Measurements from ENCODE around the gene ARHGEF3. TPM values are rescaled to one million over a fixed set of nuclear protein-coding genes. Genes with fewer than 3 reads are reported as not detected.
"Not testable (repeated sequence)": the region's sequence is repeated elsewhere in the genome, so short reads cannot be mapped to it uniquely, and the experiment has no call there.

Gene ARHGEF3
- total RNA-seq, 2 experiments from 2014 or later: 34.4 to 38.3 TPM

GRCh38 chr3:56732109-56732508 lies 69.6 kb downstream of the ARHGEF3 start:
- Mint-ChIP-seq H3K4me3 (no peak overlapping the region), H3K27ac (peak overlapping the region; percentile 8), H3K4me1 (peaks cover 26% of the 10 kb centered on the region), H3K36me3 (ENCODE audit: low read depth) (peaks cover 65% of the 10 kb centered on the region), H3K9me3 (ENCODE audit: low read depth) (no peaks in the 10 kb centered on the region), H3K27me3 (no peaks in the 10 kb centered on the region)
- intact Hi-C loops (cut with DNase I, micrococcal nuclease): no loop called here
- POLR2A ChIA-PET: interaction anchor here (0.6 kb wide), 1 partner anchor 43 kb away, joined by 4 read pairs; no protein-coding TSS in a partner anchor
- ATAC-seq (no peak), DNase-seq (no peak)
- CTCF ChIA-PET: interaction anchor here (1.3 kb wide), 1 partner anchor 67 kb away, joined by 6 read pairs; no protein-coding TSS in a partner anchor

DNA sequence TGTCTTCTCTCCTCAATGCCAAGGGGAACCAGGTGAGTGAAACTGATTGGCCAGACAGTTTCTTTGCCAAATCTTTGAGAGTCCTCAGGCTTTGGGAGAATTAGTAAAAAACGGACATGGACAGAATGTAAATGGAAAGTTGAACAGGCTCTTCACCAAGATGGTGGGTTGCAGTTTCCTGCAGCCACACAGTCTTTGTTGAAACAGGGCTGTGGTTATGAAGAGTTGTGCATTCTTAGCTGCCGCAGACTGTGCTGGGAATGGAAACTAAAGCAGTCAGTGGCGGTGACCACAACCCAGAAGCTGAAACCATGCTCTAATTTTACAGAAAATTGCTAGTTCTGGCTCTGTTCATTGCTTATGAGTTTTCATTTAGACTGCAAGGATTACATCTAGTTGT lies 76.6 kb downstream of the ARHGEF3 start:
- CTCF ChIA-PET: interaction anchor here (0.7 to 2.7 kb wide), 13 partner anchors 11 to 270 kb away, joined by 3 to 17 read pairs (median 5); partner anchors contain the start of gene CCDC66
- ATAC-seq (peak; percentile 94), DNase-seq (peak; percentile 82)
- H3K27me3 Mint-ChIP-seq: no peaks in the 10 kb centered on the region
- H3K9me3 Mint-ChIP-seq (ENCODE audit: low read depth): no peaks in the 10 kb centered on the region
- intact Hi-C loops (cut with DNase I, micrococcal nuclease): loop anchor here (1.0 to 2.0 kb wide), 4 partner anchors 28 to 64 kb away; no protein-coding TSS in a partner anchor
- H3K27ac Mint-ChIP-seq: peak overlapping the region; percentile 88
- peaks cover 63% of the 10 kb centered on the region for H3K36me3 Mint-ChIP-seq (ENCODE audit: low read depth)
- peak overlapping the region; percentile 24 for H3K4me3 Mint-ChIP-seq
- POLR2A ChIA-PET: interaction anchor here (0.6 kb wide), 1 partner anchor 272 kb away, joined by 6 read pairs; no protein-coding TSS in a partner anchor
- H3K4me1 Mint-ChIP-seq: peaks cover 30% of the 10 kb centered on the region

DNA sequence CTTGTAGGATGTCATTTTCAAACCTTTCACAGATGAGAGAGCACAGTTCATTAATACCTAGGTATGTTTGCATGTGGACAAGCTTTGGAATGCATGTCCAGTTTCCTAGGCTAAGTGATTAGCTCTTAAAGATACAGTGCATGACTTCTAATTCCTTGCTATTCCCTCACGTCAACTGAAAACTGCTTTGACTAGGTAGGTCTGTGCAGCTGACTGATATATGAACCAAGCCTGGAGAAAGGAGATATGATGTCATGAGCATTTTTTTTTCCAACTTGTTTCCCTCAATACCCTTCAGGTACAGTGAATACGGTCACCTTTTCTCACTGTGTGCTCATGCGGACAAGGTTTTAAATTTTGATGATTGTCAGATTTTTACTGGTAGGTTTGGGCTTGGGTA lies 77.1 kb downstream of the ARHGEF3 start:
- H3K4me3 Mint-ChIP-seq: no peak overlapping the region
- no peaks in the 10 kb centered on the region for H3K9me3 Mint-ChIP-seq (ENCODE audit: low read depth)
- H3K4me1 Mint-ChIP-seq: peaks cover 30% of the 10 kb centered on the region
- H3K27me3 Mint-ChIP-seq: no peaks in the 10 kb centered on the region
- ChIA-PET CTCF (interaction anchor here (0.9 to 2.7 kb wide), 10 partner anchors 11 to 271 kb away, joined by 3 to 17 read pairs (median 5); partner anchors contain the start of gene CCDC66), POLR2A (interaction anchor here (0.6 kb wide), 1 partner anchor 273 kb away, joined by 6 read pairs; no protein-coding TSS in a partner anchor)
- intact Hi-C loops (cut with DNase I, micrococcal nuclease): loop anchor here (1.0 to 2.0 kb wide), 4 partner anchors 28 to 64 kb away; no protein-coding TSS in a partner anchor
- peak overlapping the region; percentile 88 for H3K27ac Mint-ChIP-seq
- H3K36me3 Mint-ChIP-seq (ENCODE audit: low read depth): peaks cover 60% of the 10 kb centered on the region
- DNase-seq (no peak), ATAC-seq (peak; percentile 51)

DNA sequence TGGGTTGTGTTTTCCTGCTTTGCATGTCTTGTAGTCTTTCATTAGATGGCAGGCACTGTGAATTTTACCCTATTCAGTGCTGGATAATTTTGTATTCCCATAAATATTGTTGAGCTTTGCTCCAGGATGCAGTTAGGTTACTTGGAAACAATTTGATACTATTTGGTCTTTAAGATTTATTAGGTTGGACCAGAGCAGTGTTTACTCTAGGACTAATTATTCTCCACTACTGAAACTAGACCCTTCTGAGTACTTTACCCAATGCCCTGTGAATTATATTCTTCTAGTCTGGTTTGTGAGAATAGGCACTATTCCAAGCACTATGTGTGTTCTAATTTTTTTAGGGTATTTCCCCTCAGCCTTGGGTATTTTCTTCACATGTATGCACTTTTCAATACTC lies 80.9 kb downstream of the ARHGEF3 start:
- peaks cover 28% of the 10 kb centered on the region for H3K4me1 Mint-ChIP-seq
- POLR2A ChIA-PET: no interaction called here
- peaks cover 29% of the 10 kb centered on the region for H3K36me3 Mint-ChIP-seq (ENCODE audit: low read depth)

DNA sequence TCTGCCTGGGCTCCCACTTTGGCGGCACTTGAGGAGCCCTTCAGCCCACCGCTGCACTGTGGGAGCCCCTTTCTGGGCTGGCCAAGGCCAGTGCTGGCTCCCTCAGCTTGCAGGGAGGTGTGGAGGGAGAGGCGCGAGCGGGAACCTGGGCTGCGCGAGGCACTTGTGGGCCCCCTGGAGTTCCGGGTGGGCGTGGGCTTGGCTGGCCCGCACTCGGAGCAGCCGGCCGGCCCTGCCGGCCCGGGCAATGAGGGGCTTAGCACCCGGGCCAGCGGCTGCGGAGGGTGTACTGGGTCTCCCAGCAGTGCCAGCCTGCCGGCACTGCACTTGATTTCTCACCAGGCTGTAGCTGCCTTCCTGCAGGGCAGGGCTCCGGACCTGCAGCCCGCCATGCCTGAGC lies 82.9 kb downstream of the ARHGEF3 start:
- H3K27ac Mint-ChIP-seq; ATAC-seq; H3K27me3 Mint-ChIP-seq; POLR2A ChIA-PET; intact Hi-C loops (cut with DNase I, micrococcal nuclease); DNase-seq; CTCF ChIA-PET; H3K4me3 Mint-ChIP-seq; H3K9me3 Mint-ChIP-seq (ENCODE audit: low read depth): not testable (repeated sequence)
- H3K36me3 Mint-ChIP-seq (ENCODE audit: low read depth): peaks cover 17% of the 10 kb centered on the region
- H3K4me1 Mint-ChIP-seq: peaks cover 14% of the 10 kb centered on the region

More for the DNA sequence above, 80.9 kb downstream of the ARHGEF3 start:
- Mint-ChIP-seq H3K9me3 (ENCODE audit: low read depth) (peaks cover 2% of the 10 kb centered on the region), H3K27ac (no peak overlapping the region), H3K27me3 (no peaks in the 10 kb centered on the region), H3K4me3 (no peak overlapping the region)
- CTCF ChIA-PET: interaction anchor here (1.0 kb wide), 1 partner anchor 79 kb away, joined by 3 read pairs; no protein-coding TSS in a partner anchor
- ATAC-seq (no peak), DNase-seq (no peak)
- intact Hi-C loops (cut with DNase I, micrococcal nuclease): no loop called here

- Mint-ChIP-seq H3K9me3 (ENCODE audit: low read depth) (peaks cover 6% of the 10 kb centered on the region), H3K4me1 (no peaks in the 10 kb centered on the region), H3K36me3 (ENCODE audit: low read depth) (peaks cover 2% of the 10 kb centered on the region), H3K4me3 (no peak overlapping the region), H3K27ac (no peak overlapping the region), H3K27me3 (no peaks in the 10 kb centered on the region)
- no peak for ATAC-seq
- POLR2A ChIA-PET: no interaction called here
- CTCF ChIA-PET: no interaction called here
- no peak for DNase-seq
- intact Hi-C loops (cut with DNase I, micrococcal nuclease): loop anchor here in 1 of 2 experiments (5.0 kb wide), 1 partner anchor 41 kb away; no protein-coding TSS in a partner anchor
Measured at GRCh38 chr3:56711344-56711743, 90.4 kb downstream of the ARHGEF3 start.

- H3K27ac Mint-ChIP-seq; H3K36me3 Mint-ChIP-seq (ENCODE audit: low read depth); POLR2A ChIA-PET; ATAC-seq; H3K9me3 Mint-ChIP-seq (ENCODE audit: low read depth); H3K4me3 Mint-ChIP-seq; intact Hi-C loops (cut with DNase I, micrococcal nuclease); H3K27me3 Mint-ChIP-seq: not testable (repeated sequence)
- H3K4me1 Mint-ChIP-seq: peaks cover 17% of the 10 kb centered on the region
- peak; percentile 48 for DNase-seq
- CTCF ChIA-PET: interaction anchor here (0.7 to 3.3 kb wide), 6 partner anchors 83 to 282 kb away, joined by 3 to 23 read pairs (median 4); no protein-coding TSS in a partner anchor
Measured at GRCh38 chr3:56707412-56707811, 94.3 kb downstream of the ARHGEF3 start.

DNA sequence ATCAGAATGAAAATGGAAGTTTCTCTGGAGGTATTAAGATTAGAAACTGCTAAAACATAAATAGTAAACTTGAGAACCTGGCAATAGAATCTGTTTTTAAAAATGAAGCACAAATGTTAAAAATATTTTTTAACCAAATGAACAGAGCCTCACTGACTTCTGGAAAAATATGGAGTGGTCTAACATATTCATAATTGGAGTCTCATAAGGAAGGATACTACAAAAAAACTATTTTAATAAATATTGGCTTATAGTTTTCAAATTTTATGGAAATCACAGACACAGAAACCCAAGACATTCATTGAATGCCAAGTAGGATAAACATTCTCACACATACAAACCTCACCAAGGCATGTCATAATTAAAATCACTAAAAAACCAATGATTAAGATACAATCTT lies 95.1 kb downstream of the ARHGEF3 start:
- DNase-seq (no peak), ATAC-seq (no peak)
- intact Hi-C loops (cut with DNase I, micrococcal nuclease): no loop called here
- no peak overlapping the region for H3K4me3 Mint-ChIP-seq
- no peaks in the 10 kb centered on the region for H3K9me3 Mint-ChIP-seq (ENCODE audit: low read depth)
- peaks cover 17% of the 10 kb centered on the region for H3K4me1 Mint-ChIP-seq
- no peak overlapping the region for H3K27ac Mint-ChIP-seq
- H3K36me3 Mint-ChIP-seq (ENCODE audit: low read depth): no peaks in the 10 kb centered on the region
- ChIA-PET CTCF (interaction anchor here (7.1 to 7.4 kb wide), 2 partner anchors 94 to 282 kb away, joined by 181 to 217 read pairs; partner anchors contain the start of gene ARHGEF3), POLR2A (no interaction called here)
- H3K27me3 Mint-ChIP-seq: no peaks in the 10 kb centered on the region

GRCh38 chr3:56704706-56705105 lies 97.0 kb downstream of the ARHGEF3 start:
- H3K27ac Mint-ChIP-seq: peak overlapping the region; percentile 4
- no peaks in the 10 kb centered on the region for H3K36me3 Mint-ChIP-seq (ENCODE audit: low read depth)
- CTCF ChIA-PET: interaction anchor here (0.5 to 7.4 kb wide), 12 partner anchors 11 to 291 kb away, joined by 3 to 217 read pairs (median 3); partner anchors contain the start of gene ARHGEF3
- peaks cover 21% of the 10 kb centered on the region for H3K4me1 Mint-ChIP-seq
- DNase-seq (no peak), ATAC-seq (peak; percentile 74)
- POLR2A ChIA-PET: no interaction called here
- intact Hi-C loops (cut with DNase I, micrococcal nuclease): loop anchor here in 1 of 2 experiments (5.0 kb wide), 1 partner anchor 213 kb away; no protein-coding TSS in a partner anchor
- no peaks in the 10 kb centered on the region for H3K9me3 Mint-ChIP-seq (ENCODE audit: low read depth)
- H3K4me3 Mint-ChIP-seq: no peak overlapping the region
- no peaks in the 10 kb centered on the region for H3K27me3 Mint-ChIP-seq

GRCh38 chr3:56702490-56703315 lies 99.0 kb downstream of the ARHGEF3 start:
- no peak overlapping the region for H3K4me3 Mint-ChIP-seq
- H3K27ac Mint-ChIP-seq: no peak overlapping the region
- H3K4me1 Mint-ChIP-seq: peaks cover 21% of the 10 kb centered on the region
- H3K36me3 Mint-ChIP-seq (ENCODE audit: low read depth): no peaks in the 10 kb centered on the region
- no peaks in the 10 kb centered on the region for H3K27me3 Mint-ChIP-seq
- H3K9me3 Mint-ChIP-seq (ENCODE audit: low read depth): no peaks in the 10 kb centered on the region
- ATAC-seq (peak; percentile 64), DNase-seq (peak; percentile 60)
- ChIA-PET CTCF (interaction anchor here (0.6 to 7.4 kb wide), 27 partner anchors 9 to 333 kb away, joined by 3 to 217 read pairs (median 5); partner anchors contain the start of gene ARHGEF3), POLR2A (interaction anchor here (0.6 to 1.0 kb wide), 3 partner anchors 98 to 305 kb away, joined by 3 to 7 read pairs (median 7); no protein-coding TSS in a partner anchor)
- intact Hi-C loops (cut with DNase I, micrococcal nuclease): loop anchor here (1.0 to 5.0 kb wide), 3 partner anchors 97 to 287 kb away; no protein-coding TSS in a partner anchor

DNA sequence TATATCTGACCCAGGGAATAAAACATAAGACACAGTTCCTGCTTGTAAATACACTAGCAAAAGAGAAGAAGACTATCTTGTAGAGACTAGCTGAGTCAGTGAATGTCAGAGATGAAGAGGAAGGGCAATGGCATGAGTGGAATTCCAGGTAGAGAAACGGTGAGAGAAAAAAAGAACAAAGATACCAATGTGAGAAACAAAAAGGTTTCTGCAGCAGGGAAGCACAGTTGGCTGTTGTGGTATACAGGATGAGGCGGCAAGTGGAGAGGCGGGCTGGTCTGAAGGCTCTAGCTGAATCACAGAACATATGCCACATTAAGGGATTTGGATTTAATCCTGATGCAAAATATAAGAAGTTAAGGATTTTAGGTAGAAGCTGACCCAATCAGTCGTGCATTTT lies 101.6 kb downstream of the ARHGEF3 start:
- Mint-ChIP-seq H3K27ac (no peak overlapping the region), H3K9me3 (ENCODE audit: low read depth) (no peaks in the 10 kb centered on the region), H3K36me3 (ENCODE audit: low read depth) (no peaks in the 10 kb centered on the region), H3K27me3 (no peaks in the 10 kb centered on the region), H3K4me1 (peaks cover 28% of the 10 kb centered on the region), H3K4me3 (no peak overlapping the region)
- no peak for ATAC-seq
- intact Hi-C loops (cut with DNase I, micrococcal nuclease): loop anchor here in 1 of 2 experiments (5.0 kb wide), 1 partner anchor 217 kb away; no protein-coding TSS in a partner anchor
- no peak for DNase-seq
- ChIA-PET POLR2A (no interaction called here), CTCF (interaction anchor here (0.7 to 7.4 kb wide), 4 partner anchors 15 to 288 kb away, joined by 3 to 217 read pairs (median 94); partner anchors contain the start of gene ARHGEF3)

Measured in activated CD4-positive, alpha-beta T cell treated with anti-CD3 and anti-CD28 coated beads for 36 hours (primary cell).